HepG2 (cell line): ENCODE results near the gene RAPSN. TPM values are rescaled to one million over a fixed set of nuclear protein-coding genes. Genes with fewer than 3 reads are reported as not detected.
A peak's percentile ranks its signal among the peaks of the same experiment; 100 is the strongest.

ENCODE experiments used
- ATAC-seq: fragments of 200-7000 bp; cut with Tn5 transposase; 3 replicates; pipeline ENCODE4 v1.9.1; 2020; ENCODE audit warnings: mild to moderate bottlenecking, moderate library complexity
- BruUV-seq: library from RNA; stranded (reverse); fragments of 400-500 nt; replicated peaks from 2 replicates; lab custom pipeline; 2021; lab: Mats Ljungman, UMichigan
- CTCF ChIA-PET: fragments of 300-600 bp; formaldehyde crosslinking; extraction: SDS; loops from one replicate; lab custom pipeline; 2021; ENCODE audit warnings: low total read pairs, inconsistent platforms, low intra/inter-chr PET ratio; lab: Yijun Ruan, JAX
- POLR2A ChIA-PET: fragments of 350-600 bp; sonication (Branson Sonifier 250); formaldehyde crosslinking; loops from one replicate; lab custom pipeline; 2020; ENCODE audit warnings: antibody characterized with exemption, inconsistent platforms; lab: Yijun Ruan, JAX
- DNase-seq: peaks from one replicate; pipeline ENCODE4 v3.0.0-alpha.2; 2015; ENCODE audit warnings: low spot score
- FAIRE-seq: peaks from 3 replicates; lab custom pipeline; 2011; peaks lifted over from hg19 to GRCh38; lab: Jason Lieb, UNC
- H2AFZ ChIP-seq: one replicate; pipeline ENCODE4 v1.6.1; 2011; ENCODE audit warnings: low read length, inconsistent platforms
- H3K27ac ChIP-seq: fragments of 300-600 bp; 3 replicates; pipeline ENCODE4 v1.8.0; 2011; ENCODE audit warnings: mixed run types, mild to moderate bottlenecking, mixed read lengths, low read length, inconsistent platforms; ENCODE audit not compliant: insufficient read depth; ENCODE audit errors: extremely low read length
- H3K27me3 ChIP-seq, 2 experiments: fragments of 200-600 bp in 1 of 2; 2 replicates in 1 of 2; 3 replicates in 1 of 2; pipeline versions ENCODE4 v1.6.0 to v1.8.0; 2011; ENCODE audit warnings: low read length in 2 of 2, mild to moderate bottlenecking in 2 of 2, moderate library complexity in 2 of 2, inconsistent platforms in 1 of 2; ENCODE audit not compliant: insufficient read depth in 2 of 2, control insufficient read depth in 1 of 2
- H3K36me3 ChIP-seq, 2 experiments: fragments of 200-600 bp in 1 of 2; replicated peaks in 1 of 2; 2 replicates in 1 of 2; 3 replicates in 1 of 2; pipeline versions ENCODE4 v1.5.1 to v1.8.0; 2011; ENCODE audit warnings: low read length in 2 of 2, inconsistent platforms in 1 of 2; ENCODE audit not compliant: insufficient read depth in 2 of 2, control insufficient read depth in 1 of 2
- H3K4me1 ChIP-seq: 2 replicates; pipeline ENCODE4 v1.5.1; 2012; ENCODE audit warnings: low read length, inconsistent platforms; ENCODE audit not compliant: insufficient read depth
- H3K4me2 ChIP-seq: 2 replicates; pipeline ENCODE4 v1.6.0; 2011; ENCODE audit warnings: low read depth, low read length, inconsistent platforms
- H3K4me3 ChIP-seq, 3 experiments: fragments of 200-600 bp in 1 of 3; sonication (generic), shearing (Covaris generic) in 1 of 3; replicated peaks in 1 of 3; 2 replicates each; pipeline ENCODE4 v1.5.1; 2011 to 2016; ENCODE audit warnings: low read length in 3 of 3, inconsistent platforms in 2 of 3, low read depth in 2 of 3, mild to moderate bottlenecking in 2 of 3, control low read depth in 1 of 3, mixed read lengths in 1 of 3; ENCODE audit not compliant: insufficient read depth in 1 of 3
- H3K79me2 ChIP-seq: one replicate; pipeline ENCODE4 v1.6.1; 2011; ENCODE audit warnings: low read length, inconsistent platforms; ENCODE audit not compliant: insufficient read depth
- H3K9ac ChIP-seq: 2 replicates; pipeline ENCODE4 v1.6.0; 2011; ENCODE audit warnings: mild to moderate bottlenecking, low read depth, low read length, inconsistent platforms; ENCODE audit not compliant: insufficient read depth
- H3K9me3 ChIP-seq: 2 replicates; pipeline ENCODE4 v1.5.1; 2012; ENCODE audit warnings: mild to moderate bottlenecking, low read length
- H4K20me1 ChIP-seq: 2 replicates; pipeline ENCODE4 v1.6.0; 2011; ENCODE audit warnings: inconsistent platforms, mild to moderate bottlenecking, low read length, moderate library complexity; ENCODE audit not compliant: insufficient read depth
- ATRX ChIP-seq: sonication (generic); formaldehyde crosslinking; IDR thresholded peaks from 2 replicates; pipeline ENCODE4 v1.4.0; 2020; ENCODE audit warnings: missing genetic modification reagents, borderline replicate concordance
- EED ChIP-seq: sonication (generic); formaldehyde crosslinking; IDR thresholded peaks from 2 replicates; pipeline ENCODE4 v1.5.0; 2020; ENCODE audit warnings: mild to moderate bottlenecking, missing genetic modification reagents
- FOXM1 ChIP-seq: sonication (generic); formaldehyde crosslinking; IDR thresholded peaks from 2 replicates; pipeline ENCODE4 v1.5.0; 2020; ENCODE audit warnings: missing genetic modification reagents
- KLF11 ChIP-seq: IDR thresholded peaks from 2 replicates; pipeline ENCODE4 v1.6.1; 2016; ENCODE audit warnings: missing compliant biosample characterization
- PRMT3 ChIP-seq: sonication (generic); formaldehyde crosslinking; IDR thresholded peaks from 2 replicates; pipeline ENCODE4 v1.8.1; 2022; ENCODE audit warnings: low read depth, mild to moderate bottlenecking, moderate library complexity, missing genetic modification reagents, borderline replicate concordance
- RBM22 ChIP-seq: fragments of 200-400 bp; formaldehyde crosslinking; optimal IDR thresholded peaks from 2 replicates; pipeline ENCODE3; 2017; ENCODE audit warnings: mild to moderate bottlenecking, low read length, moderate library complexity
- RBM39 ChIP-seq: fragments of 200-400 bp; formaldehyde crosslinking; IDR thresholded peaks from one replicate; pipeline ENCODE4 v1.6.1; 2018; ENCODE audit warnings: antibody characterized with exemption, mild to moderate bottlenecking, low read depth, low read length; ENCODE audit not compliant: poor library complexity, severe bottlenecking
- SKIL ChIP-seq: sonication (generic); formaldehyde crosslinking; IDR thresholded peaks from 2 replicates; pipeline ENCODE4 v1.8.0; 2022; ENCODE audit warnings: missing genetic modification reagents, mild to moderate bottlenecking, moderate library complexity, borderline replicate concordance
- SSRP1 ChIP-seq: IDR thresholded peaks from 2 replicates; pipeline ENCODE4 v1.6.1; 2016; ENCODE audit warnings: control low read depth
- TOPORS ChIP-seq: sonication (generic); formaldehyde crosslinking; IDR thresholded peaks from 2 replicates; pipeline ENCODE4 v1.8.0; 2023; ENCODE audit warnings: mild to moderate bottlenecking, missing genetic modification reagents
- ZHX1 ChIP-seq: sonication (generic); formaldehyde crosslinking; IDR thresholded peaks from 2 replicates; pipeline ENCODE4 v1.8.1; 2022; ENCODE audit warnings: low read depth, mild to moderate bottlenecking, missing genetic modification reagents
- ZNF225 ChIP-seq: sonication (generic); formaldehyde crosslinking; IDR thresholded peaks from 2 replicates; pipeline ENCODE4 v1.4.0; 2020; ENCODE audit warnings: mild to moderate bottlenecking, missing genetic modification reagents
- ZNF326 ChIP-seq: sonication (generic); formaldehyde crosslinking; IDR thresholded peaks from 2 replicates; pipeline ENCODE4 v1.4.0; 2020; ENCODE audit warnings: missing genetic modification reagents, borderline replicate concordance
- ZNF329 ChIP-seq: sonication (generic); formaldehyde crosslinking; IDR thresholded peaks from 2 replicates; pipeline ENCODE4 v1.9.0; 2021; ENCODE audit warnings: low read depth, mild to moderate bottlenecking, missing genetic modification reagents
- ZNF839 ChIP-seq: sonication (generic); formaldehyde crosslinking; IDR thresholded peaks from 2 replicates; pipeline ENCODE4 v1.4.0; 2020; ENCODE audit warnings: missing genetic modification reagents, mild to moderate bottlenecking, borderline replicate concordance
- ZZZ3 ChIP-seq: sonication (generic); formaldehyde crosslinking; IDR thresholded peaks from 2 replicates; pipeline ENCODE4 v1.4.0; 2020; ENCODE audit warnings: missing genetic modification reagents, mild to moderate bottlenecking, borderline replicate concordance
- WGBS: methylation state at CpG from one replicate; pipeline ENCODE4 v1.1.6; 2017; ENCODE audit warnings: low lambda C conversion rate; 5-methylcytosine and 5-hydroxymethylcytosine counted together
- in situ Hi-C: cut with HindIII; loops from 2 replicates; pipeline ENCODE4 v1.10.0; 2017; ENCODE audit warnings: low pct_unique_long_range_greater_than_20kb; ENCODE audit not compliant: extremely low pct_ligation_motif_present
- intact Hi-C: fragments of 100-400 bp; cut with micrococcal nuclease; formaldehyde crosslinking; loops from one replicate; pipeline ENCODE4 v1.10.0; 2022; ENCODE audit not compliant: unreplicated experiment
- polyA plus RNA-seq, 8 experiments: library from polyadenylated mRNA; depleted of rRNA in 3 of 8; stranded (reverse) in 7 of 8; unstranded in 1 of 8; fragments of >200 nt; fragmentation: Illumina TruSeq in 4 of 8; extraction: Trizol in 4 of 8; gene quantifications; 2 replicates each; pipeline versions ENCODE4 v1.2.1 to v1.2.3, GENCODE V29; 2011 to 2016; ENCODE audit warnings: low read depth in 4 of 8, missing spikeins in 1 of 8, mixed read lengths in 1 of 8; ENCODE audit not compliant: insufficient read depth in 1 of 8
- total RNA-seq, 5 experiments: library from RNA; depleted of rRNA; stranded (reverse); fragments of >200 nt; fragmentation: Illumina TruSeq; extraction: Trizol; gene quantifications; 2 replicates each; pipeline ENCODE4 v1.2.3, GENCODE V29; 2016; ENCODE audit warnings: low read depth in 1 of 5

The RAPSN gene
- total and polyA plus RNA-seq, 2 of the 13 experiments (the other 11 are each of a cell fraction or from before 2014, with no cell fraction given) = 0.15 to 1.2 TPM

GRCh38 chr11:47477323-47477722, 28.4 kb upstream of the RAPSN start (continued):
- TF ChIP-seq SKIL (CRISPR knock-in tag) (no peak), SSRP1 (CRISPR knock-in tag) (no peak), ZZZ3 (CRISPR knock-in tag) (no peak), PRMT3 (CRISPR knock-in tag) (no peak), ZNF326 (no peak), FOXM1 (CRISPR knock-in tag) (no peak), TOPORS (CRISPR knock-in tag) (no peak), ZNF839 (no peak), ZNF329 (CRISPR knock-in tag) (no peak), RBM39 (no peak)

GRCh38 chr11:47470671-47471070, 21.7 kb upstream of the RAPSN start:
- no peaks in the 10 kb centered on the region for H4K20me1 ChIP-seq
- FAIRE-seq (no peak), DNase-seq (no peak), ATAC-seq (no peak)
- peaks cover 18% of the 10 kb centered on the region for H3K4me1 ChIP-seq
- peaks cover 32 to 88% of the 10 kb centered on the region in 2 experiments for H3K36me3 ChIP-seq
- in situ Hi-C loops (no loop called here), intact Hi-C loops (no loop called here)
- H3K9me3 ChIP-seq = no peaks in the 10 kb centered on the region
- no peak overlapping the region for H3K4me3 ChIP-seq
- no peaks in the 10 kb centered on the region for H3K79me2 ChIP-seq
- H3K4me2 ChIP-seq = no peak overlapping the region
- no peak overlapping the region for H2AFZ ChIP-seq
- no TSS peak for BruUV-seq
- ChIA-PET POLR2A (no interaction called here), CTCF (no interaction called here)
- WGBS = 91% methylated on average over 4 of the region's 4 CpGs
- no peak for TF ChIP-seq ZNF225 (CRISPR knock-in tag)
- TF ChIP-seq ZHX1 (CRISPR knock-in tag) = no peak
- no peak for TF ChIP-seq ATRX (CRISPR knock-in tag)
- peak; percentile 66 for TF ChIP-seq RBM22
- TF ChIP-seq KLF11 = no peak
- TF ChIP-seq EED (CRISPR knock-in tag) = no peak
- H3K27ac ChIP-seq = no peak overlapping the region
- no peak overlapping the region for H3K9ac ChIP-seq
- H3K27me3 ChIP-seq = no peaks in the 10 kb centered on the region
